ENCODE results near the gene C1orf159.

DNA sequence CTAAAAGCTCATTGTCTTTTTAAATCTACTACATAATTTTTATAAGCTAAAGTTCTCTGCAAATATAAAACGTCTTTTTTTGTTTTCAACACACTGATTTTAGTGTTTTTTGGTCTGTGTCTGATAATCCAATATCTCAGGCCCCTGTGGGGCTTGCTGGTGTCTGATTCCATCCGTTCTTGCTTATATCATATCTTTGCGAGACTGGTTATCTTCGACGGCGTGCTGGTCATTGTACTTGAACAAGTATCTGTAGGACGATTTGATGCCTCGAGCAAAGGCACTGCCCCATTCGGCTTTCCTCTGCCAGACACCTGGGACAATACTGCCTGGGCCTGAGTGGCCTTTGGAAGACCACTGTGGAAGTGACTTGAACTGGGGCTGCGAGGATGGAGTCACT lies 39.4 kb upstream of the C1orf159 start:
- TF ChIP-seq ZNF274 (IDR thresholded peaks at IDR 0.05; ENCODE audit: borderline replicate concordance, extremely low read depth, low read length) (no peak), CTCF (IDR thresholded peaks at IDR 0.05; ENCODE audit: control extremely low read depth in 1 of 3, insufficient read depth in 1 of 3, low read depth in 1 of 3, low read length in 3 of 3) (no peak), POLR2AphosphoS5 (IDR thresholded peaks at IDR 0.05; ENCODE audit: low read depth, low read length) (no peak), EP300 (IDR thresholded peaks at IDR 0.05; ENCODE audit: borderline replicate concordance in 1 of 2, low read depth in 2 of 2, low read length in 2 of 2) (no peak), POLR2A (IDR thresholded peaks at IDR 0.05; ENCODE audit: control extremely low read depth in 1 of 2, low read depth in 2 of 2, low read length in 2 of 2) (no peak), CEBPB (IDR thresholded peaks at IDR 0.05; ENCODE audit: low read depth, low read length) (no peak), SP4 (IDR thresholded peaks at IDR 0.05; ENCODE audit: low read length) (no peak), EZH2 (IDR thresholded peaks at IDR 0.05; ENCODE audit: low read depth, low read length, severe bottlenecking) (no peak), TAF1 (IDR thresholded peaks at IDR 0.05; ENCODE audit: low read depth, low read length) (no peak), JUND (IDR thresholded peaks at IDR 0.05; ENCODE audit: low read length) (no peak), USF2 (IDR thresholded peaks at IDR 0.05; ENCODE audit: low read length) (no peak), KDM1A (IDR thresholded peaks at IDR 0.05; ENCODE audit: borderline replicate concordance, low read length) (no peak)

All from H1 (cell line).